Measurements from ENCODE around the gene EIF6.

DNA sequence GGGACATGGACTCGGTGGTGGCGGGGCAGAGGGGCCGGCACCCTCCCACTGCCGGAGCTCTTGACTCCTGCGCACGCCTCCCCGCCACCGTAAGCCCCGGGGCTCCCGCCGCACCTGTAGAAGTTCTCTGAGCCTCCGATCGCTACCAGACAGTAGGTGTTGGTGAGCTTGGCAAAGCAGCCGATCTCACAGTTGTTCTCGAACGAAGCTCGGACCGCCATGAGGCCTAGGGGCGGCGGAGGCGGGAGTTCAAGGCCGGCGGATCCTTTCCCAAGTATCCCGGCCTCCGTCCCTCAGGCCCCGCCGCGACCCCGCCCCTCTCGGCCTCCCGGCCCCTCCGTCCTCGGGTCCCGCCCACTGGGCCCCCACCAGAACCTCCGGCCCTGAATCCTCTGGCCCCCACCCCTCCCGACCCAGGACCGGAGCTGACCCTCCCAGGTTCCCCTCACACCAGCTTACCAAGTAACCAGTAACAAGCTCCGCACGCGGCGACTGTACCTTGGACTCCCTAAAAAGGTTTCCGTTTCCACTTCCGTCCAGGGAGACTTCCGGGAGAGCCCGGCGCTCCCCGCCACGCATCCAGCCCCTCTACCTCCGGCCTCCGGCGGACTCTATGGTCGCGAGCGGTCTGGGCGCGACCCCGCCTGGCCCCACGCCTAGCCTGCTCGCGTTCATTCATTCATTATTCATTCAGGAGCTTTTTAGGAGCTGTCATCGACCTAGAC lies at the start of gene EIF6:
- TF ChIP-seq GATA2 (IDR thresholded peaks at IDR 0.05; ENCODE audit: low read depth, low read length): no peak
- no peak for TF ChIP-seq GATA3 (IDR thresholded peaks at IDR 0.05; ENCODE audit: low read depth, low read length)

Measured in SH-SY5Y (cell line).